NCI-H2107 treated with DMSO at 0.1 percent for 48 hours (cell line): Measurements from ENCODE around the gene CCDC171.
"Not testable (repeated sequence)": the region's sequence is repeated elsewhere in the genome, so short reads cannot be mapped to it uniquely, and the experiment has no call there.

Experiments
- DNase-seq: peaks from one replicate; lab custom pipeline; 2025; ENCODE audit not compliant: unreplicated experiment; lab: John Stamatoyannopoulos, UW

The CCDC171 gene

DNA sequence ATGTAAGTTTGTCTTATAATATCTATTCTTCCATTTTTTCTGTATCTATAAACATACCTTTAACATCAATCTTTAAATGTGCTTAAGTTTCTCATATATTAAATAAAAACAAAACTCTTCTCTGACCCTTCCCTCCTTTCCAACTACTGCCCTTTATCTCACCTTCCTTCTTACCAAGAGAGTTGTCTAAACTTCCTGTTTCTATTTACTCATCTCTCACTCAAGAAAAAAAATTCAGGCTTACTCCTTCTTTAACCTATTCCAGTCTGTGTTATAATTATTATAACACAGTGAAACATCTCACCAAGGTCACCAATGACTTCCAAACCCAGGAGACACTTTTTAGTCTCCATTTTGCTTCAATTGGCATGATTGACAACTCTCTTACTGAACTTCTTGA lies 140.9 kb downstream of the CCDC171 start:
- no peak for DNase-seq

DNA sequence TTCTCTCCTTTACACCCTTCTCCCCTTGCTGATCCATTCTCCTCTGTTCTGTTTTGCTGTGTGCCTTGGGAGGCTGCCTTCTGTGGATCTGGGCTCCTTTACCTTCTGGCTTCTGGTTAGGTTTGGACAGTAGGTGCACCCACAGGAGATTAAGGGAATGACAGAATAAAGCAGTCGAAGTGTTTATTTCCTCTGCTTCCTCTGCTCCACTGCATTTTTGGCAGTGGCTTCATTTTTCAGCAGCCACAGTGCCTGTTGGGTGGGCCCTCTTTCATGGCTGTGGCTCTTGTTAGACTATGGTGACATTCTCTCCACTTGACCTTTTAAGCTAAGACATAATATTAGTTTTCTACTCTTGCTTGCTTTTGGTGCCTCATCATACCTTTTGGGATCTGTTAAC lies 144.1 kb downstream of the CCDC171 start:
- DNase-seq: no peak

DNA sequence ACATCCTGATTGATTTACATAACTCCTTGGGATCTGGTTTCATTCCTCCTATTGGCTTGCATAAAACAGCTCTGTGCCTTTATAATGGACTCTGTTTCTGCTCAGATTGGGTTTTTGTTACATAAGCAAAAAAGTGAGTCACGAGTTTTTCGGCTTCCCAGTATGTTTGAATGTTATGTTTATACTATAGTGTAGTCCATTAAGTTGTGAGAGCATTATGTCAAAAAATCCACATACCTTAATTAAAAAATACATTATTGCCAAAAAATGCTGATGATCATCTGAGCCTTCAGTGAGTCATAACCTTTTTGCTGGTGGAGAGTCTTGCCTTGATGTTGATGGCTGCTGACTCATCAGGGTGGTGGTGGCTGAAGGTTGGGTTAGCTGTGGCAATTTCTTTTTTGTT lies 144.6 kb downstream of the CCDC171 start:
- DNase-seq: no peak

DNA sequence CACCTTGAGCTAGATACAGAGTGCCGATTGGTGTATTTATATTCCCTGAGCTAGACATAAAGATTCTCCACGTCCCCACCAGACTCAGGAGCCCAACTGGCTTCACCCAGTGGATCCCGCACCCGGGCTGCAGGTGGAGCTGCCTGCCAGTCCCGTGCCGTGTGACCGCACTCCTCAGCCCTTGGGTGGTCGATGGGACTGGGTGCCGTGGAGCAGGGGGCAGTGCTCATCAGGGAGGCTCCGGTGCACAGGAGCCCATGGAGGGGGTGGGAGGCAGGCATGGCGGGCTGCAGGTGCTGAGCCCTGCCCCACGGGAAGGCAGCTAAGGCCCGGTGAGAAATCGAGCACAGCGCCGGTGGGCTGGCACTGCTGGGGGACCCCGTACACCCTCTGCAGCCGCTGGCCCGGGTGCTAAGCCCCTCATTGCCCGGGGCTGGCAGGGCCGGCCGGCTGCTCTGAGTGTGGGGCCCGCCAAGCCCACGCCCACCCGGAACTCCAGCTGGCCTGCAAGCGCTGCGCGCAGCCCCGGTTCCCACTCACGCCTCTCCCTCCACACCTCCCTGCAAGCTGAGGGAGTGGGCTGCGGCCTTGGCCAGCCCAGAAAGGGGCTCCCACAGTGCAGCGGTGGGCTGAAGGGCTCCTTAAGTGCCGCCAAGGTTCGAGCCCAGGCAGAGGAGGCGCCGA lies 147.2 kb downstream of the CCDC171 start:
- DNase-seq: not testable (repeated sequence)

DNA sequence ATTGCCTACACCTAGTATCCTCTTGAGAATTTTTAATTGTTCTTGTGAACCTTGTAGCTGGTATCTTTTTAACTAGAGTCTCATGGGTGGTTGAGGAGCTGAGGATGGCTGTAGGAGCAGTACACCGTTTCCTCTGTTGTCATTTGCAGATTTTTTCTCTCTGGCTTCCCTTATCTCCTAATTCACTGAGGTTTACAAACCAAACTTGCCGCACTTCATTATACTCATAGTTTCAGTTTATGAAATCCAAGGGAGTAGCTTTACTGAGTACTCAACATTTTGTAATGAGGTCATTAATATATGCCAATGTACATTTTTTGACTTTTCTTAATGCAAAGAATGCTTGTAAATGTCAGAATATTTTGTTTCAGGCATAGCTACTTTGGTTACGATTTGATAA lies 154.2 kb downstream of the CCDC171 start:
- no peak for DNase-seq

DNA sequence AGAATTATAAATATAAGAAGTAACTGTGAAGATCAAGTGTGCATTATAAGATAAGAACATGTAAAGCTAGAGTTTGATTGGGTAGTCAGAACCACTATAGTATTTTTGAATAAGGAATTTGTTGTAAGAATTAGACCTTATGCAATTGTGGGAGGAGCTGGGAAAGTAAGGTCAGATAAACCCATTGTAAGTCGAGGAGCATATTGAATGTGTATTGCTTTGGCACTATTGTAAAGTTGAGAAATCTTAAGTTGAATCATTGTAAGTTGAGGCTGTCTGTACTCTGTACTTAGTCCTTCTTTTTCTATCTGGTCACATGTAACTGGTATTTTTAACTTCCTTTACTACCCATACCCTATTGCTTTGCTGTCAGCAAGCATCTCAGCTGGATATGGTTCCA lies 158.7 kb downstream of the CCDC171 start:
- DNase-seq: no peak

DNA sequence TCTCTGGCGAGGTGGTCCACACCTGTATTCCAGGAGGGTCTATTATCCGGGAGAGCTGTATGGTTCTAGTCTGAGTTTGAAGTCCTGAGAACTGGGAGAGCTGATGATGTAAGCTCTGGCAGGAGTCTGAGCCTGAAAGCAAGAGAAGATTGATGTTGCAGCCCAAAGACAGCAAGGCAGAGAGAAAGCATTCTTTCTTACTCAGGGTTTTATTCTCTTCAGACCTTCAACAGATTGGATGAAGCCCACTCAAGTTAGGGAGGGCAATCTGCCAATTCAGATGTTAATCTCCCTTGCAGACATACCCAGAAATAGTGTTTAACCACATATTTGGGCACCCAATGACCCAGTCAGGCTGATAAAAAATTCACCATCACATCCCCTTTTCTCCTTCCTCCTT lies 159.1 kb downstream of the CCDC171 start:
- no peak for DNase-seq

DNA sequence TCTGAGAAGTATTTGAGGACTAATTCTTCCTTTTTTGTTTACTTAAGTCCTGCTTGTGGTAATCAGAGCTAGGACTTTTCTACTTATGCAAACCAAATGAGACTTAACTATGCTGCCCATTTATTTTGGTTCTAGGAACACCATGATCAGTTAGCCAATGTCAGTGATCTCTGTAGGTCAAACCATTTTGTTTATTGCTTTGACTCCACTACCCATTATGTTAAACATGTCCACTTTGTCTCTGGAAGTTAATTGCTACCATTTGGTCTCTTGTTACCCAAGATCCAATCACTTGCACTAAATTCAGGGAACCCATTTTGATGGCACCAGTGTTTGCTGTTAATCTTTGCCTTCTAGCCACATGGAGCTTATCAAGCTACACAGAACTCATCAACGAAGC lies 161.9 kb downstream of the CCDC171 start:
- DNase-seq: no peak

DNA sequence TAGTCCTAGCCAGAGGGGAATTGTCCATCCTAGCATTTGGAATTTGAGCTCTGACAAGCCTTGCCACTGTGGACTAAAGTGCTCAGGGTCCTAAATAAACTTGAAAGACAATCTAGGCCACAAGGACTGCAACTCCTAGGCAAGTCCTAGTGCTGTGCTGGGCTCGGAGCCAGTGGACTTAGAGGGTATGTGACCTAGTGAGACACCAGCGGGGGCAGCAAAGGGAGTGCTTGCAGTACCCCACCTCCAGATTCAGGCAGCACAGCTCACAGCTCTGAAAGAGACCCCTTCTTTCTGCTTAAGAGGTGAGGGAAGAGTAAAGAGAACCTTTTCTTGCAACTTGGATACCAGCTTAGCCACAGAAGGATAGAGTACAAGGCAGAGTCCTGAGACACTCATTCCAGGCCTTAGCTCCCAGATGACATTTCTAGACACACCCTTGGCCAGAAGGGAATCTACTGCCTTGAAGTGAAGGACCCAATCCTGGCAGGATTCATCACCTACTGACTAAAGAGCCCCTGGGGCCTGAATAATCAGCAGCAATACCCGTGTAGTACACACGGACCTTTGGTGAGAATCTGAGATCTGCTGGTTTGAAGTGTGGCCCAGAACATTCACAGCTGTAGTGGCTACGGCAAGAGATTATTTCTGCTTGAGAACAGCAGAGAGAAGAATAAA lies 164.6 kb downstream of the CCDC171 start:
- no peak for DNase-seq

DNA sequence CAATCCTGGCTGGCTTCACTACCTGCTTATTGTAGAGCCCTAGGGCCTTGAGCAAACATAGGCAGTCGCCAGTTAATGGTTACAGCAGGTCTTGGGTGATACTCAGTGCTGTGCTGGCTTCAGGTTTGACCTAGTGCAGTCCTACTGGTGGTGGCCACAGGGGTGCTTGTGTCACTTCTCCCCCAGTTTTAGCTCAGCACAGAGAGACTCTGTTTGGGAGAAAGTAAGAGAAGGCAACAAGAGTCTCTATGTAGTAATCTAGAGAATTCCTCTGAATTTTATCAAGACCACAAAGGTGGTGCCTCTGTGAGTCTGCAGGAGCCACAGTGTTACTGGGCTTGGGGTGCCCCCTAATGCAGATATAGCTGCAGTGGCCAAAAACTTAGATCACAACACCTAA lies 165.6 kb downstream of the CCDC171 start:
- DNase-seq: no peak

DNA sequence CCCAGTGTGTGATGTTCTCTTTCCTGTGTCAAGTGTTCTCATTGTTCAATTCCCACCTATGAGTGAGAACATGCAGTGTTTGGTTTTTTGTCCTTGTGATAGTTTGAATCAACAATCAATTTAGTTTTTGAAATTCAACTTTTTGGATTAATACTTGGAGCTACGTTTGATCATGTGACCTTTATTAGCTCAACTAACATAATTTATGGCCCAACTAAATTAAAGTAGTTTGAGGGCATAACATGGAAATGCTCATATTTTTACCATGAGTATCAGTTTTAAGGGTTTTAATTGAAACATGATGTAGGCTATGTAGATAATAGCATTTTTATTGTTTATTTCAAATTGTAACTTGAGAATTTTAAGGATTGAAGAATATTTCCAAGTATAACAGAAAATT lies 168.0 kb downstream of the CCDC171 start:
- no peak for DNase-seq

DNA sequence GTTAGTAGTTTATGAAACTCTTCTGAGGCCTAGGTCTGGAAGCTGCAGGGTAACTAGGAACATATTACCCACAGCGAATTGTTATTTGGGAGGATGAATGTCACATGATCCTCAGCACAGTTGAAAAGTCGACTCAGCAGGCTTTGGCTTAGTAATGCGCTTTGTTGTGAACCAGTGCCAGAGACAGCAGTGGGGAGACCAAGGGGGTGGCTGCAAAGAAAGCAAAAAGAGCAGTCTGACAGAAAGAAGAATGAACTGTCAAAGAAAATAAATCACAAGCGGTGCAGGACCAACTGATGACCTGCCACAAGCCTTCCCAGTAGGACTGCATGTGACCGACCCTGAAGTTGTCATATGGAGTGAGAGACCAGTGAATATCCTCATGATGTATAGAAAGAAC lies 170.0 kb downstream of the CCDC171 start:
- DNase-seq: no peak

DNA sequence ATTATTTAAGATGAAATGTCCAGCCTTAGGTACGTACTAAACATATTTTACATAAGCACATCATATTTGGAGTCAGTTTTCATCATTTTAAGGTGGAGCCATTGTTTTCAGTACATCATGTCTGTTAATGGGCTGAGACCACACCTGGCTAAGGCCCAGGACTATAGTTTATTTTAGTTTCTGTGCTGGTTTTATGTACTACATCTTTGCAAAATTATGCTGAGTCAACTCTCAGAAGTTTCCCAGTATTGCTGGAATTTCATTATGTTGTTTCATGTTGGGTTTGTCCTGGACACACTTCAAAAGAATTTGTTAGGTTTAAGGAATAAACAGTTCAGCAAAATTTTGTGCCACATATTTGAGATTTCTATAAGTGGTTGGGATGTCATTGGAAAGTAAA lies 171.2 kb downstream of the CCDC171 start:
- no peak for DNase-seq

DNA sequence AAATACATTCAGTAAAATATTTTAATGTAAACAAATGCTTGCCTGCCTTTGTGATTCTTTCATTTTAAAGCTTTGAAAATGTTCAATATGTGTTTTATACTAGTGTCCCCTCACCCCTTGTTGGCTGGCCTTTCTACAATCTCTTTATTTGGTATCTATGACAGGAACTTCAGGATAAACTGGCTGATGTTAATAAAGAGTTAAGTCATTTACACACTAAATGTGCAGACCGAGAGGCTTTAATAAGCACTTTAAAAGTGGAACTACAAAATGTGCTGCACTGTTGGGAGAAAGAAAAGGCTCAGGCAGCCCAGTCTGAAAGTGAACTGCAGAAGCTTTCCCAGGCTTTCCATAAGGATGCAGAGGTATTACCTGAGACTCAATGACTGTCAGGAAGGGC lies 171.8 kb downstream of the CCDC171 start:
- no peak for DNase-seq

DNA sequence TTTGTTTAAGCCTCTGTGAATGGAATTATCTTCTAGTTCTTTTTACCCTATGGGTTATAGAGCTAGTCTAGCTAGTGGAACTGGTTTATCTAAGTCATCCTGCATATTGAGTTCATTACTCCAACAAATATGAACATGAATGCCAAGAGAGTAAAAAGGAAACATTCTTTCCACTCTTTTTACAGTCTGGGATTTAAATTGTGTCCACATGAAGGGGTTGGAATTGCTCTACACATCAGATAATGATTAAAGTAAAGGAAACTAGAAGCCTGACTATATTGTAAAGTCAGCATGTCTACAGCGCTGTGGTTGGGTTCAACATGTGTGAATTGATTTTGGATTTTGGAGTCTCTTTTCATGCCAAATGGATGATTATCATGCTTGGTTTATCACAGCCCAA lies 173.1 kb downstream of the CCDC171 start:
- no peak for DNase-seq

DNA sequence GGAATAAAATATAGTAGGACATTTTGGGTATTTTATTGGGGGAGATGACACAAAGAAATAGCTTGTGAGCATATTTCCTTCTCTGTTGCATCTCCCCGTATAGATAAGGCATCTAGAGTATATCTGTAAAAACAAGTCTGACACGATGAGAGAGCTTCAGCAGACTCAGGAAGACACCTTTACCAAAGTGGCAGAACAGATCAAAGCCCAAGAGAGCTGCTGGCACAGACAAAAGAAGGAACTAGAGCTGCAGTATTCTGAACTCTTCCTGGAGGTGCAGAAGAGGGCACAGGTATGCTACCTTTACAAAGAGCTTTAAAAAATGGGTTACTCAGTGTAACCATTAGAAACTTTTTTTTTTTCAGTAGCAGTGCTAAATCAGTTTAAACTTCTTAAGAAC lies 176.7 kb downstream of the CCDC171 start:
- DNase-seq: no peak

DNA sequence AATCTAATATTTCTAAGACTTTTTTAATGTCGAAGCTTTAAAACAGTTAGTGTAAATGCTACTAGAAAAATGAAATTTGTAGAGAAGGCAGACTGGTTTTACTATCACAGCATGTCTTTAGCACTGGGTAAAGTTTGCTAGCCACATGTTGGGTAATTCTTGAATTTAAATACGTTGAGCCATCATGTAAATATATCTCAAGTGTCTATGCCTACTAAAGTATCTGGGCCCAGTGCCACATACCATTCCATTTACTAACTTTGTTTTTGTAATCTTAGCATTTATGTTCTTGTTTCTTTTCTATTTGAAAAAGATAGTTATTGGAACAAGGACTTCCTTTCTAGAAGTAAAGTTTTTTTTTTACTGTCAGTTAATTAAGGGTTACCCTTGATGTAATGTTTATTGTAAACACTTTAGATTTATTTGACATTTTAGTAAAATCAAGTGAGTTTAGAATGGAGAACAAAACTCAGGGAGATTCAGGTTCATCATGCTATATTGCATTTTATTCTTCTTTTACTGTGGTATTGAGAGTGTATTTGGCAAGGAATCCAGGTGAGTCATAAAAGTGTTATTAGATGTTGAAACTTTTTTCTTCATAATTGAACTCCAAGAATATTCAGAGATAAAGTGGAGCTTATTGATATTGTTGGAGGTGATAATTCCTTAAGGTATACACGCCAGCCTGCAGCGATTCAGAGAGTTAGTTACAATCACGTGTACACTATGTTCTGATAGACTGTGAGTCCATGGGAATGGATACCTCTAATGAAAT lies 182.4 kb downstream of the CCDC171 start:
- no peak for DNase-seq

DNA sequence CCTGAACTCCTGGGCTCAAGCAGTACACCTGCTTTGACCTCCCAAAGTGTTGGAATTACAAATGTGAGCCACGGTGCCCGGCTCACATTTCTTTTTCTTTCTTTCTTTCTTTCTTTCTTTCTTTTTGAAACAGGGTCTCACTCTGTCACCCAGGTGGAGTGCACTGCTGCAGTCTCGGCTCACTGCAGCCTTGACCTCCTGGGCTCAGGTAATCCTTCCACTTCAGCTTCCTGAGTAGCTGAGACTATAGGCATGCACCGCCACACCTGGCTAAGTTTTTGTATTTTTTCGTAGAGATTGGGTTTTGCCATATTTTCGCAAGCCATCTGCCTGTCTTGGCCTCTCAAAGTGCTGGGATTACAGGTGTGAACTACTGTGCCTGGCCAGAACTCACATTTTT lies 183.7 kb downstream of the CCDC171 start:
- DNase-seq: no peak

DNA sequence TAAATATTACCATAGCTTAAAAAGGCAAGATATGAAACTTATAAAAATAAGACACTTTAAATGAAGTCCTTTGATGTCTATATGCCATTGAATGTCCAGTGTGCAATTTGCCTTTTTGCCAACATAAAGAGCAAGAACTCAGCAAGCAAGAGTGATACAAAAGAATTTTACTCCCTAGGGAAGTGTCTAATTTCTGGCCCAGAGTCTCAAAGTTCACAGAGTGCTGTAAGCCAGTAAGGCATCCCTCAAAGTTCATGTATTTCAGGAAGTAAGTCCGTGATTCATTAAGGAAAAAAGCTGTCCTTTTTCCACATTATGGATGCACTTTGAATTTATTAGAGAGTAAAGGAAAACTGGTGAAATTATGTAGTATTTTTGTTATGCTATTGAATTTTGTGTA lies 185.2 kb downstream of the CCDC171 start:
- no peak for DNase-seq

DNA sequence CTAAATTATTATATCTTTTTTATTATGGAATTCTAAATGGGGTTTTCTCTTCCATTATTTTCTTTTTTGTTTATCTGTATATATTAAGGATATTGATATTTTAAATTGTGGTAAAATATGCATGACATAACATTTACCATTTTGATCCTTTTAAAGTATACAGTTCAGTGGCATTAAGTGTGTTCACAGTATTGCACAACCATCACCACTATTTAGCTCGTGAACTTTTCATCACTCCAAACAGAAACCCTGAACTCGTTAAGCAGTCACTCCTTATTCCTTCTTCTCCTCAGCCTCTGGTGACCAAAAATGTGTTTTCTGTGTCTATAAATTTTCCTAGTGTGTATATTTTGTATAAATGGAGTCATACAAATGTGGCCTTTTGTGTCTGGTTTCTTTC lies 188.2 kb downstream of the CCDC171 start:
- DNase-seq: no peak

DNA sequence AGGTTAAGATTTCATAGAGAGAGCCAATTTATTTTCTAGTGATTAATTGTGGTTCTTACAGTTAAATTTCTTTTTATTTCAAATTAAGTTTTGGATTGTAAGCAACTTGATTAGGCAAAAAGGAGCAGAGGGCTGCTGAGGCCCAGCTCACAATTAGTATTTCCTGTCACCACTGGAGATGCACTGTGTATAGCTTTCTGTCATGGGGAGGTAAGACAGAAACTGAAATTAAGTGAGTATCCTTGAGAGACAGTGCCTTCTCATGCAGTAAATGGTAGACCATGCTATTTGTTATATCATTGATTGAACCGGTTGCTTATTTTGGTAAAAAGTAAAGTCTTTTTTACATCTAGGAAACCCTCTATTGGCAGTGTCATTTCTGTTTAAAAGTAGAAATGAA lies 190.7 kb downstream of the CCDC171 start:
- no peak for DNase-seq

DNA sequence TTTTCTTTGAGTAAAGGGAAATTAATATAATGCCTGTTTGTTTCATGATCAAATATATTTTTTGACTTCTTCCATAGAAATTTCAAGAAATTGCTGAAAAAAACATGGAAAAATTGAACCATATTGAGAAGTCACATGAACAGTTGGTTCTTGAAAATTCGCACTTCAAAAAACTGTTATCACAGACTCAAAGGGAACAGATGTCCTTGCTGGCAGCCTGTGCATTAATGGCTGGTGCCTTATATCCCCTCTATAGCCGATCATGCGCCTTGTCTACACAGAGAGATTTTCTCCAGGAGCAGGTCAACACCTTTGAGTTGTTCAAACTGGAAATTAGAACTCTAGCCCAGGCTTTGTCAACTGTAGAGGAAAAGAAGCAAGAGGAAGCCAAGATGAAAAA lies 191.4 kb downstream of the CCDC171 start:
- DNase-seq: no peak
